ENCODE results near the gene FREM1.

DNA sequence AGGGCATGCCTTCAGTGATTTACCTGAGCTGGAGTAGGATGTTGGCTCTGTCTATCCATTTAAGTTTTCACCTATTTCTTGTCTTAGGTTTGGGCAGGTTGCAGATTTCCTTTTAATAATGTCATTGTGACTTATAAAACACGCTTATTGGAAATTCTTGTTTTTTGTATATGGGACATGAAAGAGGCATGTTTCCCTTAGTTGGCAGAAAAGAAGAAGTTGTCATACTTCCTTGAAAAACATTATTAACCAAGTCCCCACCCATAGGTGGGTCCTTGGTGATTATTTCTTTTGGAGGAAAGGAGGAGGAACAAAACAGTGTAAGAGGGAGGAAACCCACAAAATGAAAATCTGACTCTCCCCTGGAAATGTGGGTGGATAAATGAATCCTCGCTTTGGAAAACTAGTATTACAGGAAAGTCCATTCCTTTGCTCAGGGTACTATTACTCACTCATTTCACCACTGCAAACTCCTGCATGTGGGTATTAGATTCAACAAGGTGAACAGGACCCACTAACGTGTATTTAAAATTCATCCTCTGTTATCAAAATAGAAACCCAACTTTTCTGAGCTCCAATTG lies 197.0 kb downstream of the FREM1 start:
- TF ChIP-seq, protein P1, sequence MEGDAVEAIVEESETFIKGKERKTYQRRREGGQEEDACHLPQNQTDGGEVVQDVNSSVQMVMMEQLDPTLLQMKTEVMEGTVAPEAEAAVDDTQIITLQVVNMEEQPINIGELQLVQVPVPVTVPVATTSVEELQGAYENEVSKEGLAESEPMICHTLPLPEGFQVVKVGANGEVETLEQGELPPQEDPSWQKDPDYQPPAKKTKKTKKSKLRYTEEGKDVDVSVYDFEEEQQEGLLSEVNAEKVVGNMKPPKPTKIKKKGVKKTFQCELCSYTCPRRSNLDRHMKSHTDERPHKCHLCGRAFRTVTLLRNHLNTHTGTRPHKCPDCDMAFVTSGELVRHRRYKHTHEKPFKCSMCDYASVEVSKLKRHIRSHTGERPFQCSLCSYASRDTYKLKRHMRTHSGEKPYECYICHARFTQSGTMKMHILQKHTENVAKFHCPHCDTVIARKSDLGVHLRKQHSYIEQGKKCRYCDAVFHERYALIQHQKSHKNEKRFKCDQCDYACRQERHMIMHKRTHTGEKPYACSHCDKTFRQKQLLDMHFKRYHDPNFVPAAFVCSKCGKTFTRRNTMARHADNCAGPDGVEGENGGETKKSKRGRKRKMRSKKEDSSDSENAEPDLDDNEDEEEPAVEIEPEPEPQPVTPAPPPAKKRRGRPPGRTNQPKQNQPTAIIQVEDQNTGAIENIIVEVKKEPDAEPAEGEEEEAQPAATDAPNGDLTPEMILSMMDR (IDR thresholded peaks at IDR 0.05) = no peak
- no peak for TF ChIP-seq POLR2A (IDR thresholded peaks at IDR 0.05)
